Right cardiac atrium (tissue), 5 donors: ENCODE data around the gene ADAMTS19. TPM values are rescaled to one million over a fixed set of nuclear protein-coding genes. Genes with fewer than 3 reads are reported as not detected.

Source experiments
- ATAC-seq, 2 donors: fragments of 200-7000 bp; cut with Tn5 transposase; one replicate each; pipeline versions ENCODE4 v1.8.0 to v1.9.1; 2020; ENCODE audit warnings: moderate library complexity in 2 of 2, mild to moderate bottlenecking in 1 of 2
- DNase-seq, 3 donors: peaks; one replicate each; pipeline ENCODE4 v3.0.0-alpha.2; 2020
- H3K27ac ChIP-seq: one replicate; pipeline ENCODE4 v1.5.1; 2013; ENCODE audit warnings: mild to moderate bottlenecking, low read length, control low read depth, moderate library complexity
- H3K27me3 ChIP-seq: one replicate; pipeline ENCODE4 v1.6.1; 2013; ENCODE audit not compliant: control insufficient read depth, insufficient read depth
- H3K4me1 ChIP-seq: one replicate; pipeline ENCODE4 v1.6.1; 2013; ENCODE audit warnings: low read length; ENCODE audit not compliant: control insufficient read depth, insufficient read depth
- H3K4me3 ChIP-seq: one replicate; pipeline ENCODE4 v1.5.1; 2013; ENCODE audit warnings: low read length, control low read depth
- H3K9me3 ChIP-seq: one replicate; pipeline ENCODE4 v1.6.1; 2013; ENCODE audit warnings: low read length; ENCODE audit not compliant: control insufficient read depth
- WGBS: extraction: QIAGEN DNeasy Blood & Tissue Kit; methylation state at CpG from one replicate; pipeline ENCODE4 v1.1.7; 2013; 5-methylcytosine and 5-hydroxymethylcytosine counted together
- intact Hi-C, 4 donors: fragments of 100-400 bp; cut with DNase I; formaldehyde crosslinking; loops; one replicate each; pipeline versions ENCODE4 v1.11.0 to v1.14.0; 2022 to 2023
- polyA plus RNA-seq: library from polyadenylated mRNA; stranded (reverse); fragments of 200-250 nt; gene quantifications from one replicate; pipeline ENCODE4 v1.2.3, GENCODE V29; 2013
- total RNA-seq, 4 donors: library from RNA; stranded (reverse); fragmentation: NEBNext Ultra II Directional; extraction: Animal tissue kit (Norgen Biotek cat#: 25700); gene quantifications; one replicate each; pipeline ENCODE4 v1.2.1, GENCODE V29; 2021
- donor health status: healthy with polysubstance abuse.
- donor health status: DM: no; HTN: yes; CAD: no.
- donor health status: DM: no; HTN: no; CAD: no.
- donor health status: DM: no; HTN: yes; CAD: no; lungs with severe emphysema.
- donor health status: DM: yes; HTN: yes; CAD: no.

Gene ADAMTS19
- total and polyA plus RNA-seq, 5 donors: 0.25 to 2.1 (median 1.5) TPM

GRCh38 chr5:129687941-129688340 lies 227.8 kb downstream of the ADAMTS19 start:
- Histone ChIP-seq H3K4me3 (no peak overlapping the region), H3K4me1 (no peaks in the 10 kb centered on the region), H3K9me3 (no peaks in the 10 kb centered on the region), H3K27ac (no peak overlapping the region), H3K27me3 (no peaks in the 10 kb centered on the region)
- DNase-seq: no peak
- WGBS: 70% methylated on average over 3 of the region's 3 CpGs
- intact Hi-C loops: no loop called here
- ATAC-seq: no peak

- Histone ChIP-seq H3K27me3 (no peaks in the 10 kb centered on the region), H3K4me1 (no peaks in the 10 kb centered on the region), H3K27ac (no peak overlapping the region), H3K9me3 (no peaks in the 10 kb centered on the region), H3K4me3 (no peak overlapping the region)
- intact Hi-C loops: no loop called here
- DNase-seq: no peak
- no peak for ATAC-seq
Measured at GRCh38 chr5:129689045-129689444, 228.9 kb downstream of the ADAMTS19 start.

GRCh38 chr5:129691220-129691619 lies 231.1 kb downstream of the ADAMTS19 start:
- DNase-seq (no peak), ATAC-seq (no peak)
- intact Hi-C loops: no loop called here
- Histone ChIP-seq H3K4me3 (no peak overlapping the region), H3K27me3 (no peaks in the 10 kb centered on the region), H3K27ac (no peak overlapping the region), H3K9me3 (no peaks in the 10 kb centered on the region), H3K4me1 (no peaks in the 10 kb centered on the region)
- 52% methylated on average over 1 of the region's 1 CpG for WGBS

- no peak overlapping the region for H3K27ac ChIP-seq
- no peak overlapping the region for H3K4me3 ChIP-seq
- no peaks in the 10 kb centered on the region for H3K27me3 ChIP-seq
- ATAC-seq: no peak
- no peaks in the 10 kb centered on the region for H3K4me1 ChIP-seq
- no peaks in the 10 kb centered on the region for H3K9me3 ChIP-seq
- no peak for DNase-seq
- intact Hi-C loops: no loop called here
Measured at GRCh38 chr5:129696636-129697035, 236.5 kb downstream of the ADAMTS19 start.

- H3K27ac ChIP-seq: no peak overlapping the region
- no peak for DNase-seq
- H3K27me3 ChIP-seq: no peaks in the 10 kb centered on the region
- no peak for ATAC-seq
- no peak overlapping the region for H3K4me3 ChIP-seq
- intact Hi-C loops: no loop called here
- H3K9me3 ChIP-seq: no peaks in the 10 kb centered on the region
- H3K4me1 ChIP-seq: no peaks in the 10 kb centered on the region
Measured at GRCh38 chr5:129698661-129699060, 238.6 kb downstream of the ADAMTS19 start.

GRCh38 chr5:129716235-129716634 lies 256.1 kb downstream of the ADAMTS19 start:
- WGBS: 52% methylated on average over 1 of the region's 1 CpG
- intact Hi-C loops: no loop called here
- Histone ChIP-seq H3K9me3 (no peaks in the 10 kb centered on the region), H3K4me1 (no peaks in the 10 kb centered on the region), H3K27ac (no peak overlapping the region), H3K27me3 (no peaks in the 10 kb centered on the region), H3K4me3 (no peak overlapping the region)
- ATAC-seq (no peak), DNase-seq (no peak)

- ATAC-seq (no peak), DNase-seq (no peak)
- intact Hi-C loops: no loop called here
- Histone ChIP-seq H3K4me3 (no peak overlapping the region), H3K27me3 (no peaks in the 10 kb centered on the region), H3K27ac (no peak overlapping the region), H3K9me3 (no peaks in the 10 kb centered on the region), H3K4me1 (no peaks in the 10 kb centered on the region)
- 71% methylated on average over 5 of the region's 5 CpGs for WGBS
Measured at GRCh38 chr5:129716651-129717050, 256.6 kb downstream of the ADAMTS19 start.

- Histone ChIP-seq H3K9me3 (no peaks in the 10 kb centered on the region), H3K4me1 (no peaks in the 10 kb centered on the region), H3K27ac (no peak overlapping the region), H3K27me3 (no peaks in the 10 kb centered on the region), H3K4me3 (no peak overlapping the region)
- DNase-seq: no peak
- intact Hi-C loops: no loop called here
- ATAC-seq: no peak
Measured at GRCh38 chr5:129717751-129718310, 257.7 kb downstream of the ADAMTS19 start.

GRCh38 chr5:129718471-129719090 lies 258.5 kb downstream of the ADAMTS19 start:
- DNase-seq (no peak), ATAC-seq (no peak)
- Histone ChIP-seq H3K27me3 (no peaks in the 10 kb centered on the region), H3K4me1 (no peaks in the 10 kb centered on the region), H3K4me3 (no peak overlapping the region), H3K9me3 (no peaks in the 10 kb centered on the region), H3K27ac (no peak overlapping the region)
- 67% methylated on average over 1 of the region's 1 CpG for WGBS
- intact Hi-C loops: no loop called here

GRCh38 chr5:129724222-129724621 lies 264.1 kb downstream of the ADAMTS19 start:
- Histone ChIP-seq H3K27ac (no peak overlapping the region), H3K27me3 (no peaks in the 10 kb centered on the region), H3K9me3 (no peaks in the 10 kb centered on the region), H3K4me3 (no peak overlapping the region), H3K4me1 (no peaks in the 10 kb centered on the region)
- ATAC-seq (no peak), DNase-seq (no peak)
- 35% methylated on average over 2 of the region's 2 CpGs for WGBS
- intact Hi-C loops: no loop called here

- WGBS: 91% methylated on average over 4 of the region's 4 CpGs
- Histone ChIP-seq H3K4me3 (no peak overlapping the region), H3K27ac (no peak overlapping the region), H3K27me3 (no peaks in the 10 kb centered on the region), H3K9me3 (no peaks in the 10 kb centered on the region), H3K4me1 (no peaks in the 10 kb centered on the region)
- DNase-seq (no peak), ATAC-seq (no peak)
- intact Hi-C loops: no loop called here
Measured at GRCh38 chr5:129724647-129725046, 264.5 kb downstream of the ADAMTS19 start.

GRCh38 chr5:129739773-129740172 lies 279.7 kb downstream of the ADAMTS19 start:
- 77% methylated on average over 2 of the region's 2 CpGs for WGBS
- no peak for DNase-seq
- no peaks in the 10 kb centered on the region for H3K4me1 ChIP-seq
- no peak for ATAC-seq
- no peak overlapping the region for H3K4me3 ChIP-seq
- no peak overlapping the region for H3K27ac ChIP-seq
- H3K9me3 ChIP-seq: no peaks in the 10 kb centered on the region
- intact Hi-C loops: no loop called here
- H3K27me3 ChIP-seq: no peaks in the 10 kb centered on the region
